Left cardiac atrium (tissue), 4 donors: ENCODE measurements around the gene SPEM3. TPM values are rescaled to one million over a fixed set of nuclear protein-coding genes. Genes with fewer than 3 reads are reported as not detected.

Source experiments
- ATAC-seq, 2 donors: fragments of 200-7000 bp; cut with Tn5 transposase; one replicate each; pipeline ENCODE4 v1.9.1; 2020; ENCODE audit warnings: mild to moderate bottlenecking in 2 of 2, moderate library complexity in 2 of 2
- DNase-seq: peaks from one replicate; pipeline ENCODE4 v3.0.0-alpha.2; 2020
- intact Hi-C, 2 donors: fragments of 100-400 bp; cut with DNase I; formaldehyde crosslinking; loops; one replicate each; pipeline versions ENCODE4 v1.14.1 to v1.15.1; 2022 to 2023
- total RNA-seq, 2 donors: library from RNA; stranded (reverse); fragmentation: NEBNext Ultra II Directional; extraction: Animal tissue kit (Norgen Biotek cat#: 25700); gene quantifications; one replicate each; pipeline ENCODE4 v1.2.1, GENCODE V29; 2021
- donor health status: DM: no; HTN: yes; CAD: no.
- donor health status: DM: no; HTN: yes; CAD: no; lungs with severe emphysema.
- donor health status: DM: yes; HTN: yes; CAD: no.
- donor health status: Dilated cardiomyopathy.

SPEM3 gene
- total RNA-seq, 2 donors from 2014 or later, result not detected

DNA sequence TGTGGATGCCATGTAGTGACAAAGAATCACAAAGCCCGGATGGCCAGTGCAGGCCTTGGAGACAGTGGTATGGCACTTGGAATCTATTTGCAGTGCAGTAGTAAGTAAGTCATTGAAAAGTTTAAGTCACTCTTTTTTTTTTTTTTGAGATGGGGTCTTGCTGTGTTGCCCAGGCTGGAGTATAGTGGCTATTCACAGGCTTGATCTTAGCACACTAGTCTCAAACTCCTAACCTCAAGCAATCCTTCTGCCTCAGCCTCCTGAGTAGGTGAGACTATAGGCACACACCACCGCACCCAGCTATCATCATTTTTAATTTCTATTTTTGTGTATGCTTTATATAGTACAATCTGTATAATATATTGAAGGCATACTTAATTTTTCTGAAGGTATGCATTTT lies 30.0 kb upstream of the SPEM3 start:
- ATAC-seq (no peak), DNase-seq (no peak)

DNA sequence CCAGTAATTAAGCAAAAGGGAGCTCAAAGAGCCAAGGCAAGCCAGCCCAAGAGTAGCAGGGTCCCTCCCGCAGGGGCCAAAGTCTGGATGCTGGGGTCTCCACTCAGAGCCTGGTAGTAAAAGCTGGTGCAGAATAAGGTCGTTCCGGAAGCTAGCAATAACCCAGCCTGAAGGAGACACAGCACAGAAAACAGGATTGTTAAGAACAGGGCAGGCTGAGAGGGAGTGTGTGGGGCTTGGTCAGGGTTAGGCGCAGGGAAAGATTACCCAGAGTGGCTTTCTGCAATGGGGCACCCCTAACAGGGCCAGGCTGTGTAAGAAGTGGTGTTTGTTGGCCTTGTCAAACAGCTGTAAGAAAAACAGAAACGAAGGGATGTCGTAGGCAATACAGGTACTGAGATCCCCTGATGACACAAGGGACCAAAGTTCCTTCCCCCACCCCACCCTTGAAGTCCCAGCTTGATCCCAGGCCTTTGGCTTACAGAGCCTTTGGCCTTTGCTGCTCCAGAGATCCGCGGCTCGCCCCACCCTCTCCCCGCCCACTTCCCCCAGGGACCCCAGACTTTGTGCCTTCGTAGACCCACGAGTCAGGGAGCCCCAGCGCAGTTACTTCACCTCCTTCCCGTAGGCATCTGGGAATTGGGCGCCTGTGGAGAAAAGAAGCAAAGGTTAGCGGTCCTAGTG lies 25.5 kb upstream of the SPEM3 start:
- peak; percentile 73 for DNase-seq
- ATAC-seq, result peak; percentile 4 to 13
- intact Hi-C loops, result no loop called here

More for the DNA sequence above, 30.0 kb upstream of the SPEM3 start:
- intact Hi-C loops, result no loop called here

DNA sequence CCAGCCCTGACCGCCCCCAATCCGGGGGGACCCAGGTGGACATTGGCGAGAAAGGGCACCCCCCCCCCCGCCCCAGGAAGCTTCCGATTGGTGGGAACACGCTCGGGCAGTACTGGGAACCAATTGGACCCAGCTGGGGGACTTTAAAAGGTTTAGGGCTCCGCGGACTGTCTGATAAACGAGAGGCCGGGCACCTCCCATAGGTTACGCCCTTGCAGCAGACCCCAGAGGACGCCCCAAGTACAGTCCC lies 25.0 kb upstream of the SPEM3 start:
- DNase-seq, result no peak
- peak; percentile 51 to 54 for ATAC-seq
- intact Hi-C loops, result no loop called here

DNA sequence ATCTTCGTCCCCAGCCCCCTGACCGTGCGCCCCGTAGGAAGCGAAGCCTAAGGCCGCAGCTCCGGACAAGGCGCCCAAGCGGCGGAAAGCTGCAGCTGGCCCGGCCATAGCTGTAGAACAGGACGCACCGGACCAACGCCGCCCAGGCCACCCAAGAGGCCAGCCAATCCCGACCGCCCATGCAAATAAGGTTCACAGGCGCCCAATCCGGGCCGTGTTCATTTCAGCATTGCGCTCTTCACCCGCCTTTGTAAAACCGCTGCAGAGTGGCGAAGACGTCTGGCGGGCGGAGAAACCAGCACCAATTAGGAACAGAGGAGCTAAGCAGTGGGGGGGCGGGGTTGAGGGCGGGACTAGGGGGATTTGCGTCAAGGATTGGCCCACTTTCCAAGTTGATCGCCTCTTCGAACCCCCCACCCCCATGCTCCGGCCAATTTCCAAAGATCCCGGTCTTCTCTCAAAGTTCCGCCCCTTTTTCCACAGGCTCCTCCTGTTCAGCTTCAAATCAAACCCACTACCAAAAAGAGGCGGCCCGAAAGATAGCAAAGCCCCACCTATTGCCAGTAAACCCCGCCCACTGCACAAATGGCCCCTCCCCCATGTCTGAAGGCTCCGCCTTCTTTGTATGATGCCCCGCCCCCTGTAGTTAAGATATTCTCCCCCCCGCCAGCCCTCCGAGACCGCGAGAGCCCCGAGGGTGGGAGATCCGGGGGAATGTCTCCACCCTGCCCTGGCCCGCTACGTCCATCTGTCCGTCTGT lies 24.5 kb upstream of the SPEM3 start, which contains the start of gene TMEM256:
Gene TMEM256 (minus strand): TSS at position 121 of the 760 bp plus-strand sequence. CDS start 13 bp downstream, at position 108.
- intact Hi-C loops, result loop anchor here in 1 of 2 donors (2.0 kb wide), 1 partner anchor 31 kb away; the partner anchor contains the start of gene TMEM102
- ATAC-seq (peak; percentile 91 to 94), DNase-seq (peak; percentile 99)

DNA sequence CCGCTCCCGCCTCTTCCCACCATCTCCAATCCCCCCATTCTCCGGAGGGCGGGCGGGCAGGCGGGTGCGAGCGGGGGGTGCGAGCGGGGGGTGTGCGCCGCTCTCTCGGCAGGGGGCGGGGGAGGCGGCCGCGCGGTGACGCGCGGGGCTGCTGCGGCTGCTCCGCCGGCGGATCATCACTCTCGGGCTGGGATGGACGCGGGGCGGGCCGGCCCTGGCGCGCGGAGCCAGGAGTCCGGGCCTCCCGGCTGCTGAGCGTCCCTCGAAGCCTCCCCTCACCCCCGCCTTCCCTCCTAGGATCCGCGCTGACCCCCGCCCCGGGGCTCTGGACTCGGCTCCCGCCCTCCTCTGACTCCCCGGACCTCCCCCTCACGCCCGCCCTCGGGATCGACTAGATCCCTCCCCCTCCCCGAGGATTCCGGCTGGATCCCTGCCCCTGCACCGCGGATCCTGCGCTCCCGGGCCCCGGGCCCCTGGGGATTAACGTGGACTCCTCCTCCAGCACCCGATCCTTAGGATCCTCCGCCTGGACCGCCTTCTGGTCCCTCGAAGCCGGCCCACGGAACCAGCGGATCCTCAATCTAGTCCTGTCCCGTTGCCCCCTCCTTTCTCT lies 23.8 kb upstream of the SPEM3 start:
- peak; percentile 52 to 65 for ATAC-seq
- intact Hi-C loops, result loop anchor here in 1 of 2 donors (2.0 kb wide), 1 partner anchor 30 kb away; the partner anchor contains the start of gene TMEM102
- DNase-seq, result peak; percentile 73

DNA sequence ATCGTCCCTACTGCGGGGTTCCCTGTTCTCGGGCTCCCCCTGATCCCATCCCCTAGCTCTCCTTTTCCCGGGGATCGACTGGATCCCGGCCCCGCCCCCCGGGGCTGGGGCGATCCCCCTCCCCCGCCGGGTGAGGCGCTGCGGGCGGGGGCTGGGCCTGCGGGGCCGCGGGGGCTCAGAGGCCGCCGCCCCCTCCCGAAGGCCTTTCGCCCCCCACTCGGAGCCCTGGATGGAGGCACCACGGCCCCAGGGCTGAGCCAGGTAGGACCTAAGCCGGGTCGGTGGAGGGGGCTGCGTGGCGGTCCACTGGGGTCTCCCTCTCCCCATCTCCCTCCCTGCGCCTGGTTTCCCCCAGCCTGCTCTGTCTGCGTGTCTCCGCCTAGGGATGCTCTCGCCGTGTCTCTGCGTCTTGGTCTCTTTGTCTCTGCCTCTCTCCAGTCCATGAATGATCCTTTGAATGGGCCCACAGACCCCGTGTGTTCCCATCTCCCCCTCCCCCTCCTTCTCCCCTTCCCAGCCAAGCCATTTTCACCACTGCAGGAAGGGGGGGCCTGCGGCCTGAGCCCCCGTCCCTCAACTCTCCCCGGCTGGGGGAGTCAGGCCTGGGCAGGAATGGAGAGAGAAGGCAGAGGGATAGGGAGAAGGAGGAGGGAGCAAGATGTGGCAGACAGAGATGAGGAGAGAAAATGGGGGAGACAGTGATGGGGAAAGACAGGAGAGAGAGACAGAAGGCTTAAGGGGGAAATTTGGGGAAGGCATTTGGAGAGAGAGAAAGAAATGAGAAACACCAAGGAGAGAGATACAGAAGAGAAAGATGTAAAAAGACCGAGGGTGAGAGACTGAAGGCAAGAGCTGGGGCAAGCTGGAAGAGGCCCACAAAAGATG lies 23.1 kb upstream of the SPEM3 start:
- intact Hi-C loops, result loop anchor here in 1 of 2 donors (2.0 kb wide), 1 partner anchor 29 kb away; the partner anchor contains the start of gene TMEM102
- DNase-seq (no peak), ATAC-seq (no peak)

DNA sequence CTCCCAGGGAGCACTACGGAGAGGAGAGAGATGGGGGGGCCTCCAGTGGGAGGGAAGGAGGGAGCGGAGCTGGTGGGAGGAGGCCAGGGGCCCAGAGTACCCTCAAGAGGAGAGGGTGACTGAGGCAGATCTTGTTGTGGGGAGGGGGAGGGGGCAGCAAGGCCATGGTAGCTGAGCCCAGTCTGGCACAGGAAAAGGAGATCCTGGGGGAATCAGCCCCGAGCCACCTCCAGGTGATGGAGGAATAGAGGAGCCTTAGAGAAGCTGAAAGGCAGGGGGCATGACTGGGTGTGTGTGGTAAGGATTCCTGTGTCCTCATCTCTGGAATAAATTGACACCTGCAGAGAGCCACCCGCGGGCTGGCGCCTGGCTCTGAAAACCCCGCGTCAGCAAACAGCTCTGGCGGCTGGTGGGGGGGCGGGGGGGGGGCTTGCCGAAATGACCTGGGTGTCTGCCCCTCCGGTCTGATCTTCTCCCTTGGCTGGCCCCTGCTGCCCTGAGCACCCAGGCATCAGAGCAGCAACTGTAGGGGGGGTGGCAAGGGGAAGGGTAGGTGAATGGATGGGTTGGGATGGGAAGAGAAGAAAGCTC lies 22.3 kb upstream of the SPEM3 start:
- intact Hi-C loops, result no loop called here
- no peak for ATAC-seq
- DNase-seq, result no peak

DNA sequence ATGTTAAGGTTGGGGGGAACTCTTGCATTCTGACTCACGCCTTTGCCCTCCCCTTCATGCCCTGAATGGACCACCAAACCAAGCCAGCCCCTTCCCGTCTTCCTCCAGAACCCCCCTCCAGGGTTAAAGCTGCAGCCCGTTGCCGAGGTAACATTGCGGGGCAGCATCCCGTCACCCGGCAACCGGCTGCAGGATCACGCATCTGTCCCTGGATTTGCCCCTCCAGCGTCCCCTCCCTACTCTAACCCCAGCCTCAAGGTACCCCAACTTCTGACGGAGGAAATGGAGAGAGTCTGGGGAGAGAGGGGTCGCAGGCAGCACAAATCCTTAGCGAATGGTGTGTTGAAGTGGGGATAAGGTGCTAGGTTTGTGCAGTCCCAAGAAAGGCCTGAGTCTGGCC lies 21.6 kb upstream of the SPEM3 start:
- intact Hi-C loops, result no loop called here
- ATAC-seq (no peak), DNase-seq (no peak)

DNA sequence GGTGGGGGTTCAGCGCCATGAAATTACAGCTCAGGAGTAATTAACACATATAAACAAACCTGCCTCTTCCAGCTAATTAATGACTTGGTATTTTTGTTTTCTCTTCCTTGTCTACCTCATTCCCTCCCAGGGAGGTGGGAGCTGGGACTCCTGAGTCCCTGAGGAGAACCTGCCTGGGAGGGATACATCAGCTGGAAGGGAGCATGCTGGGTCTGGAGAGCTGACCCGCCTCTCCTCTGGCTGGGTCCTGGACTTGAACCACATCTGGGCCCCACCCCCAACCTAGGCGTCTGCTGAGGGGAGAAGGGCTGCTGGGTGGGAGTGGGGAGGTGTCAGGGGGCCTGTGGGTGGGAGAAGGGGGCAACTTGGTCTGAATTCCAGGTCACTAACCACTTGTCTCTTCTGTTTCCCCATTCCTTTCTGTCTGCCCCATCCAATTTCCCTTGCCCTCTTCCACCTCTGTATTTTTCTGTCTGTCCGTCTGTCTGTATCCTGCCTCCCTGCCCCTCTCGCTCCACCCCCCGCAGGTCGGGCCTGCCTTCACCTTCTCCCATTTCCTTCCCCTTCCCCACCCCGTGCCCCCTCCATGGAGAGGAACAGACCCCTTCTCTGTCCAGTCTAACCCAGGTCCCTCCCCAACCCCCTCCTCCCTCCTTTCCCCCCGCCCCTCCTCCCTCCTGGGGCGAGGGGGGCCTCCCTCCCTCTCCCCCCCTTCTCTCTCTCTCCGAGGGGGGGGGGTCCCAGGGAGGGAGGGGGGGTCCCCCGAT lies 21.0 kb upstream of the SPEM3 start, which contains the start of gene NLGN2:
Gene NLGN2 (plus strand): TSS at position 361 of the 767 bp plus-strand sequence. CDS start 411 bp downstream, outside the sequence.
- intact Hi-C loops, result no loop called here
- ATAC-seq (no peak), DNase-seq (no peak)

DNA sequence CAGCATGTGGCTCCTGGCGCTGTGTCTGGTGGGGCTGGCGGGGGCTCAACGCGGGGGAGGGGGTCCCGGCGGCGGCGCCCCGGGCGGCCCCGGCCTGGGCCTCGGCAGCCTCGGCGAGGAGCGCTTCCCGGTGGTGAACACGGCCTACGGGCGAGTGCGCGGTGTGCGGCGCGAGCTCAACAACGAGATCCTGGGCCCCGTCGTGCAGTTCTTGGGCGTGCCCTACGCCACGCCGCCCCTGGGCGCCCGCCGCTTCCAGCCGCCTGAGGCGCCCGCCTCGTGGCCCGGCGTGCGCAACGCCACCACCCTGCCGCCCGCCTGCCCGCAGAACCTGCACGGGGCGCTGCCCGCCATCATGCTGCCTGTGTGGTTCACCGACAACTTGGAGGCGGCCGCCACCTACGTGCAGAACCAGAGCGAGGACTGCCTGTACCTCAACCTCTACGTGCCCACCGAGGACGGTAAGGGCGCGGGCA lies 20.4 kb upstream of the SPEM3 start:
- no peak for ATAC-seq
- no peak for DNase-seq
- intact Hi-C loops, result no loop called here

DNA sequence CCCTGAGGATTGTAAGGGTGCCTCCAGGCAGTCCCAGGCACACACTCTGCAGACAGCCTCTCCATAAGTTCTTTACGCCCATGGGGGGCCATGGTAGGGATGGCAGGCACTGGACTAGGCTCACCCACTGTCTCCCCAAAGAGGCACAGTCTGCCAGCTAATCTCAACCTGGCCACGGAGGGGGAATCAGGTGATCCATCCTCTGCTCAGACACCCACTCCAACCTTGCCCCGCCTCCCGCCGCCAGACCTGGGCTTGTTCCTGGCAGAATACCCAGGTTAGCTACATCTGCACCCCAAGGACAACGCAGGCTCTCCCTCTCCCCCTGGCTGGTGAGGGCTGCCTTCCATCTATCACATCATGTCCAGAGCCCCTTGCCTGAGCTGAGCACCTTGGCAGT lies 19.8 kb upstream of the SPEM3 start:
- no peak for ATAC-seq
- intact Hi-C loops, result no loop called here
- no peak for DNase-seq

DNA sequence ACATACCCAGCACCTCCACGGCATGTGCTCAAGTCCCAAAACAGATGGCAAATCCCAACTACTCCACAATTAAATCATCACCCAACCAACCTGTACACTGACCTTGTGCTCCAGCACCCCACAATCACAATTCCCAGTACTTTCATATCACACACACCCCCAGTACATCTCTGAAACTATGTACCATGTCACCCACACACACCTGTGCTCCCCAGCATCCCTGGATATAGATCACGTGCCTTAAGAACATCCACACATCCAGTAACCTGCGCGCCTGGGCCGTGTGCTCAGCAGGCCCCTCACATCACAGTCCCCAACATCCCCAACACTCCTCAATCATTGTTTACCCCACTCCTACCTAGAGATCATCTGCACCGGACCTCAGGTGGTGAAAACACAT lies 18.9 kb upstream of the SPEM3 start:
- DNase-seq, result no peak
- intact Hi-C loops, result no loop called here

DNA sequence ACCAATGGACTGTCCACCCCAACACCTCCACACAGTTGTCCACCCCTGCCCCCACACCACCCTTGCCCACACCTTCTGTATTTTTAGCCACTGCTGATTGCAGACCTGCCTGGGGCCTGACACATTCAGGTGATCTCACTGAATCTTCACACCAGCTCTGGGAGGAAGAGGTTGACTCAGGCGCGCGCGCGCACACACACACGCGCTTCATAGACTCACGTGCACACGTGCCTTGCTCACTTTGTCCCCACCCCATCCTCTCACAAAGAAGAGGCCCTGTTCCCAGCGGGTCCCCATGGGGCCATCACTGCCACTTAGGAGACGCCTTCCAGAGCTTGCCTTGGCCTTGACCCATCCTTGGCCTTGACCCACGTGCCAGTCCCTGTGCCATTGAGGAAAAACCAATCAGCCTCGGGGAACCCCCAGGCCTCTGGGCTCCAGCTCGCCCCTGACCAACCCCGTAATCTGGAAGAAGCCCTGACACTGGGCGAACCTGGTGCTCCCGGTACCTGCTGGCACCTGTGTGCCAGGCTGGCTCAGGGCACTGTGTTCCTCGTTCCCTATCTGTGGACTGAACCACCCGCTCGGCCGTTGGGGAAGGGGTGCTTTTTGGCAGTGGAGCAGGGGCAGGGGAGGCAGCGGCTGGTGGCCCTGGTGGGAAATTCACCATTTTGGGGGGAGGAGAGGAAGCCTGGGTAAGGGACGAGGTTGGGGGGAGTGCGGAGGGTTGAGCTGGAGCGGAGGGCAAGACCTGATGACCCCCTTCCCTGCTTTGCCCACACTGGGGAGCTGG lies 17.8 kb upstream of the SPEM3 start:
- ATAC-seq (no peak), DNase-seq (no peak)
- intact Hi-C loops, result no loop called here

More for the DNA sequence above, 18.9 kb upstream of the SPEM3 start:
- ATAC-seq, result no peak

DNA sequence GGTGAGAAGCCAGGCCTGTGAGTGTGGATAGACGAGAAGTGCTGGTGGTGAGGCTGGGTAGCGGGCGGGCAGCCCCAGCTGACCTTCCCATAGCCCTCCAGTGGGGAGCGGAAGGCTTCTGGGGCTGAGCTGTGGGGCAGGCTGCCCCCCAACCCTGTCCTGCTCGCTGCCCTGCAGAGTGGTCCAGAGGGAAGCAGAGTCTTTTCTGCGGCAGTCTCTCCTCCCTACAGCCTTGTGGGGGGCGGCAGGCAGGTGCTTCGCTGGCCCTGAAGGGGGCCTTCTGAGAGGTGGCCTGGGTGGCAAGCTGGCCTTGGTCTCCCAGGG lies 17.3 kb upstream of the SPEM3 start:
- DNase-seq, result no peak
- ATAC-seq, result no peak
- intact Hi-C loops, result no loop called here

DNA sequence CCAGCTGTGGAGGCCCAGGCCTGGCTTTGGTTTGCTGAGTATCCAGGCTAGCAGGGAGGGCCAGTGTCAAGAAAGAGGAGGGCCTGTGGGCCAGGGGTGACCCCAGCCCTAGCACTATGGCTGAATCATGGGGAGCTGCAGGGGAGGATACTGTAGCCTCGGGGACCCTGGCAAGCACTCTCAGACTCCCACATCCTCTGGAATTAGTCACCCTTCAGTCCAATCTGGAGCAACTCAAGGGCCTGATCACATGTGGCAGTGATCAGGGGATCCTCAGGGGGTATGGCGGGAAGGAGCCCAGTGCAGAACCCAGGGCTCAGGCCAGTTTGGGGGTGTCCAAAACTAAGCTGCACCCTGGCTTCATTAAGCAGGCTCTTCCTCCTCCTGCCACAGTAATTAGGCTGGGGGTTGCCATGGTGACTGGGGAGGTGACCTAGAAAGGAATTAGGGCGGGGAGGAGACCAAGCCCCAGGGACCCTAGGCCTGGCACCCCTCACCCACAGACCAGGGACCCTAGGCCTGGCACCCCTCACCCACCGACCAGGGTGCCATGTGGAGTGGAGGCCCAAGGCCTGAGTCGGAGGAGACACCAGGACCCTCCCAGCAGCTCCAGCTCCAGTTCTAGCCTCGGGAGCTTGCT lies 15.2 kb upstream of the SPEM3 start:
- DNase-seq (no peak), ATAC-seq (peak in 1 of 2 donors; percentile 24)
- intact Hi-C loops, result no loop called here

DNA sequence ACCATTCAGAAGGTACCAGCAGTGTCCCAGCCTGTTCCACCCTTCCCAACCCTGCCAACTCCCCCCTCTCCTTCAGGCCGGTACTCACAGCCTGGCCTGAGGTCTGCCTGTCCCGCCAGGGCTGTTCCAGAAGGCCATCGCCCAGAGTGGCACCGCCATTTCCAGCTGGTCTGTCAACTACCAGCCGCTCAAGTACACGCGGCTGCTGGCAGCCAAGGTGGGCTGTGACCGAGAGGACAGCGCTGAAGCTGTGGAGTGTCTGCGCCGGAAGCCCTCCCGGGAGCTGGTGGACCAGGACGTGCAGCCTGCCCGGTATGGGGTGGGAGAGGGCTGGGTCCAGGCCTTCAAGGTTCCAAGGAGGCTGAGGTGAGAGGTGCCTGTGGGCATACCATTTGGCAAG lies 13.8 kb upstream of the SPEM3 start:
- ATAC-seq, result no peak
- DNase-seq, result no peak
- intact Hi-C loops, result no loop called here

DNA sequence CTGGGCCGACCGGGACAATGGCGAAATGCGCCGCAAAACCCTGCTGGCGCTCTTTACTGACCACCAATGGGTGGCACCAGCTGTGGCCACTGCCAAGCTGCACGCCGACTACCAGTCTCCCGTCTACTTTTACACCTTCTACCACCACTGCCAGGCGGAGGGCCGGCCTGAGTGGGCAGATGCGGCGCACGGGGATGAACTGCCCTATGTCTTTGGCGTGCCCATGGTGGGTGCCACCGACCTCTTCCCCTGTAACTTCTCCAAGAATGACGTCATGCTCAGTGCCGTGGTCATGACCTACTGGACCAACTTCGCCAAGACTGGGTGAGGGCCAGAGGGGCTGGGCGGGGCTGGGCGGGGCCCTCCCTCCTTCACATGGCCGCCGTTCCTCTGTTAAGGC lies 12.9 kb upstream of the SPEM3 start:
- no peak for ATAC-seq
- no peak for DNase-seq

More for the DNA sequence above, 12.9 kb upstream of the SPEM3 start:
- intact Hi-C loops, result no loop called here
